Suprapubic skin (tissue), 4 donors: ENCODE measurements around the gene CRYAB.

Experiments used
- POLR2A ChIP-seq, 2 donors: fragments of 450-650 bp; IDR thresholded peaks; one replicate each; pipeline ENCODE4 v1.6.1; 2017; ENCODE audit warnings: antibody characterized with exemption in 2 of 2, mild to moderate bottlenecking in 2 of 2, moderate library complexity in 2 of 2
- POLR2AphosphoS5 ChIP-seq, 3 donors: sonication (generic); formaldehyde crosslinking; IDR thresholded peaks; one replicate each; pipeline ENCODE4 v1.6.1; 2017; ENCODE audit warnings: antibody characterized with exemption in 3 of 3
- TF ChIP-seq, protein P1 (sequence below), 2 donors: fragments of 200-600 bp in 1 of 2; fragments of 450-650 bp in 1 of 2; sonication (generic) in 1 of 2; IDR thresholded peaks; one replicate each; pipeline ENCODE4 v1.5.1; 2016 to 2019; ENCODE audit warnings: antibody characterized with exemption in 2 of 2, mild to moderate bottlenecking in 1 of 2, moderate library complexity in 1 of 2

DNA sequence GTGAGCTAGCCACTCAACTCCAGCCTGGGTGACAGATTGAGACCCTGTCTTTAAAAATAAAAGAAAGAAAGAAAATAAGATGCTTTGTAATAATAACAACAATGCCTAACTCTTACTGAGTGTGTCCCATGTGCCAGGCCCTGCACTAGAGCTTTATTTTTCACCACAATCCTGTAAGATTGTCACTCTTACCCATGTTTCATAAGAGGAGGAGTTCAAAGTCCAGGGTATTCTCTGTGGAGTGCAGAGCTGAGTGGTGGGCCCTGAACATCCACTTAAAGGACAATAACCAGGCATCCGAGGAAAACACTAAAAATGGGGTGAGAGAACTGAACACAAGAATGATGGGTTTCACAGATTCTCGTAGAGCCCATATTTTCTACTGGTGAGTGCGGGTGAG, 6.2 kb upstream of the CRYAB start:
- TF ChIP-seq, protein P1, sequence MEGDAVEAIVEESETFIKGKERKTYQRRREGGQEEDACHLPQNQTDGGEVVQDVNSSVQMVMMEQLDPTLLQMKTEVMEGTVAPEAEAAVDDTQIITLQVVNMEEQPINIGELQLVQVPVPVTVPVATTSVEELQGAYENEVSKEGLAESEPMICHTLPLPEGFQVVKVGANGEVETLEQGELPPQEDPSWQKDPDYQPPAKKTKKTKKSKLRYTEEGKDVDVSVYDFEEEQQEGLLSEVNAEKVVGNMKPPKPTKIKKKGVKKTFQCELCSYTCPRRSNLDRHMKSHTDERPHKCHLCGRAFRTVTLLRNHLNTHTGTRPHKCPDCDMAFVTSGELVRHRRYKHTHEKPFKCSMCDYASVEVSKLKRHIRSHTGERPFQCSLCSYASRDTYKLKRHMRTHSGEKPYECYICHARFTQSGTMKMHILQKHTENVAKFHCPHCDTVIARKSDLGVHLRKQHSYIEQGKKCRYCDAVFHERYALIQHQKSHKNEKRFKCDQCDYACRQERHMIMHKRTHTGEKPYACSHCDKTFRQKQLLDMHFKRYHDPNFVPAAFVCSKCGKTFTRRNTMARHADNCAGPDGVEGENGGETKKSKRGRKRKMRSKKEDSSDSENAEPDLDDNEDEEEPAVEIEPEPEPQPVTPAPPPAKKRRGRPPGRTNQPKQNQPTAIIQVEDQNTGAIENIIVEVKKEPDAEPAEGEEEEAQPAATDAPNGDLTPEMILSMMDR (IDR thresholded peaks at IDR 0.05): no peak
- TF ChIP-seq POLR2A (IDR thresholded peaks at IDR 0.05) (no peak), POLR2AphosphoS5 (IDR thresholded peaks at IDR 0.05) (no peak)
